Right kidney (tissue), 1 donor: Measurements from ENCODE around the gene SOX12.
"Not testable (repeated sequence)": the region's sequence is repeated elsewhere in the genome, so short reads cannot be mapped to it uniquely, and the experiment has no call there.

Experiments used
- DNase-seq: peaks from one replicate; pipeline ENCODE4 v3.0.0-alpha.2; 2016

SOX12 gene

DNA sequence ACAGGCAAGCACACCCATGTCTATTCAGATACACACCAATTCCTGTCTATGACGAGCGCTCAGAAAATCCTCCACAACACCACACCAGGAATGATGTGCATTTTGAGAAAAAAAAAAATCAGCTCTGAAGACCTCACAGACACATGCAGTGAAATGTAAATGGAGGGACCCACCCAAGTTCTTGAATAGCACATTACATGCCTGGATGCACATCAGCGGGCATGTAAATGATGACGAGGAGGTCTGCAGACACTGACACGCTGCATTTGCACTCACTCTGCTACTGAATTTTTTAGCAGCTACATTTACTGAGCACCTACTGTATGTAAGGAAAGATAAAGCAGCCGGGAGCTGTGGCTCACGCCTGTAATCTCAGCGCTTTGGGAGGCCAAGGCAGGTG lies 36.2 kb downstream of the SOX12 start:
- DNase-seq, result no peak

DNA sequence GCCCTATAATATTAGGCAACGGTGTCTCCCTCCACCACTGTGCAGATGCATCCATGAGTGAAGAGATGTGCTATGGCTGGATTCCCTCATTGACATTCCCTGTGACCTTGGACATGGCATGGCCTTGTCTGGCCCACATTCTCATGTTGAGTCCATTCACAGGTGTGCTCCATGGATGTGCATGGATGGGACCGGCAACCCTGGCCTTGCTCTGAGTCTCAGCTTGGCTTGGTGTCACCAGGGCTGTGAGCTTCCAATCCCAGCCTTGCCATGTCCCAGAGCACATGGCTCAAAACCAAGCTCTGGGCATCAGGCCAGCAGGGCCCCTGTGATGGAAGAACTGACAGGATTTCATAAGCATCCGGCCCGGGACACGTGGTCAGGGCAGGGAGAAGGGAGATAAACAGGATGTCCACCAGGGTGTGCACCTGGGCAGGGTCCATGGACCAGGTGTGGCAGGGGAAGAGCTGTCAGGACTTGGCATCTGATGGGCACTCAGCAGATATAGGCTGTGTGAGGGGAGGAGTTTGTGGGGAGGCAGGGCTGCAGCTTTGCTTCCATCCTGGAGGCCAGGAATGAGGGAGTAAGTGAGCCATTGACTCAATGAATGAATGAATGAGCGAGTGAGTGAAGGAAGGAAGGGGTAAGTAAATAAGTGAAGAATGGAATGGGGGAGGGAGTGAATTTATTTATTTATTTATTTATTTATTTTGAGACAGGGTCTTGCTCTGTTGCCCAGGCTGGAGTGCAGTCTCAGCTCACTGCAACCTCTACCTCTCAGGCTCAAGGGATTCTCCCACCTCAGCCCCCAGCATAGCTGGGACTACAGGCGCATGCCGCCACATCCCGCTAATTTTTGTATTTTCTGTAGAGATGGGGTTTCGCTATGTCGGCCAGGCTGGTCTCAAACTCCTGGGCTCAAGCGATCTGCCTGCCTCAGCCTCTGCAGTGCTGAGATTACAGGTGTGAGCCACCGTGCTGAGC lies 37.2 kb downstream of the SOX12 start:
- DNase-seq, result no peak

DNA sequence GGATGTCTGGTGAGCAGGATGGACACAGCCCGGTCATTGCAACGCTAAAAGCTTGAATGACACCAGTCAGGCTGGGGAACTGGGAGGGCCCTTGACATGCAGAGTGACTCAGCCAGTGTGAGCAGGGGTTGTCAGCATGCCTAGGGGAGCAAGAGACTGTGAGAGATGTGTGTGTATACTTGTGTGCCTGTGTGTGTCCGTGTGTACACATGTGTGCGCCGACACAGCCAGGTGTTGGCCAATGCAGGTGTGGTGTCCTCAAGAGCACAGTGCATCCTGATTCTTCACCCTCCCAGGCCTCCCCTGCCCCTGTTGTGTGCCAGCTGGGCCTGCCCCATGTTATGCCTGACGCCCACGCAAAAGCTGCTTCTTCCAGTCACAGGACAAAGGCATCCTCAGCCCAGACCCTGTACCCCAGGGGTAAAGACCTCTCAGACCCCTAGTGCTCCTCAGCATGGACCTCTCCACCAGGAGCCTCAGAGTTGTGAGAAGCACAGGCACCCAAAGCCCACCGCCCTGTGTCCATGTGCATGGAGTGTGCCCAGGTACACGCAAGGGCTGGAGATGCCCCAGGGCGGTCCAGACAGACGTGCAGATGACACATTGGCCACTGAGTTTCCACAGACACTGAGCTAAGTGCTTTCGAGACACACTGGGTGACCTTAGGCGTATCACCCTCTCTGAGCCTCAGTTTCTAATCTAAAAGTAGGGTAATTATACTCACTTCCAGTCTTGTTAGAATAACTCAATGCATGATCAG lies 38.1 kb downstream of the SOX12 start:
- DNase-seq, result no peak

GRCh38 chr20:364905-365794 lies 39.8 kb downstream of the SOX12 start:
- no peak for DNase-seq

GRCh38 chr20:366041-366718 lies 40.8 kb downstream of the SOX12 start:
- DNase-seq, result no peak

GRCh38 chr20:366719-367485 lies 41.5 kb downstream of the SOX12 start:
- no peak for DNase-seq

DNA sequence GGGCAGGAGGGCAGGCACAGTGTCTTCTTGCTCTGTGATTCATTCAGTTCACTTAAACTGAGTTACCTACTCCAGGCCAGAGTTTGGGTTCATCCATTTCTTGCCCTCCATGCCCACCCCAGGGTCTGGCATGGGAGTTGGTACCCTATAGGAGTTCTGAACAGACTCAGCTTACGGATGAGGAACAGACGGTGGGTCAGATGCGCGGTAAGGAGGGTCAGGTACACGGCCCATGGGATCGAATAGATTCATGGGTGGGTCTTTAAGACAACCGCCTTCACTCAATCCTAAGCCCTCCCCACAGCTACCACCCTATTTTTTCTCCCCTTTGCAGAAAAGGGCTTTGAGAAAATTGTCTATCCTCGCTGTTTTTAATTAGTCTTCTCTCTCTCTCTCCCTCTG lies 42.1 kb downstream of the SOX12 start:
- no peak for DNase-seq

DNA sequence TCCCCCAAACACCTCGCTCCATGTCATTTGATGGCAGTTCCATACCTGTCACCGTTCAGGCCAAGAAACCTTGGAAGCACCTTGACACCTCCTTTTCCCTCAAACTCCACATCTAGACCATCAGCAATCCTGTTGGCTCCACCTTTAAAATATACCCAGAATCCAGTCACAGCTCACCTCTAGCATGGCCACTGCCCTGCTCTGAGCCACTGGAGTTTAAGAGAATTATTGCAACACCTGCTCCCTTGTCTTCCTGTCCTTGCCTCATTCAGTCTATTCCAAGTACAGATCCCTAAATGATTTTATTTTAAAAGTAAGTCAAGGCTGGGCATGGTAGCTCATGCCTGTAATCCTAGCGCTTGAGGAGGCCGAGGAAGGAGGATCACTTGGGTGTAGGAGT lies 43.6 kb downstream of the SOX12 start:
- no peak for DNase-seq

- DNase-seq, result no peak
Measured at GRCh38 chr20:370151-370600, 44.8 kb downstream of the SOX12 start.

DNA sequence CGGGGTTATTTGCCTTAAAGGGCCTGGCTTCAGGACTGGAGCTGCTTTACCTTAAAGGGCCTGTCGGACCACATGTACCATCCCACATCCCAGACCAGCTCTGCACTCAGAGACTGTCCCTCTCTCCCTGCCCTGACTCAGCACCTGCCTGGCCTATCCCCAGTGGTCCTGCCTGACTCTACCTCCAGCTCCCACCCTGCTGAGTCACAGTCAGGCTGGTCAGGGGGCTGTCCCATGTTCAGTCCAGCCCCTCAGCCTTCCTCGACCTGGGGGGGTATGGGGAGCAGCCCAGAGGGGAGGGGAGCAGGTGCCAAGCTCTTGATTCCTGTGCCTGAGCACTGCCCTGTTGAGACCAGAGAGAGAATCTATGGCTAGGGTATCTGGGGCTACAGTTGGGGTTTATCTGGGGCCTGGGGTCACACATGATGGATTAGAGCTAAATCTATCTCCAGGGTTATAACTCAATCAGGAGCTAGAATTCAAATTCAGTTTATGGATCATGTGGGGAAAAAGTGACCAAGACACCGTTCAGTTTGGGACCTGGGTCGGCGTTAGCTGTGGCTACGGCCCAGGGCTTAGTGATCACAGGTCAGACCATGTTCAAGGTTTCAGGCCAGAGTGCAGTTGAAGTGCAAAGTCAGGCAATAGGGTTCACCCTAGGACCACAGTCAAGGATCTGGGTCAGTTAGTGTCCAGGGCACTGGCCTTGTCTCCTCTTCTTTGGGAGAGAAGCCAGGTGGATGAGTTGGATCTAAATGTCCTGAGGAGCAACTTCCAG lies 45.8 kb downstream of the SOX12 start:
- no peak for DNase-seq

DNA sequence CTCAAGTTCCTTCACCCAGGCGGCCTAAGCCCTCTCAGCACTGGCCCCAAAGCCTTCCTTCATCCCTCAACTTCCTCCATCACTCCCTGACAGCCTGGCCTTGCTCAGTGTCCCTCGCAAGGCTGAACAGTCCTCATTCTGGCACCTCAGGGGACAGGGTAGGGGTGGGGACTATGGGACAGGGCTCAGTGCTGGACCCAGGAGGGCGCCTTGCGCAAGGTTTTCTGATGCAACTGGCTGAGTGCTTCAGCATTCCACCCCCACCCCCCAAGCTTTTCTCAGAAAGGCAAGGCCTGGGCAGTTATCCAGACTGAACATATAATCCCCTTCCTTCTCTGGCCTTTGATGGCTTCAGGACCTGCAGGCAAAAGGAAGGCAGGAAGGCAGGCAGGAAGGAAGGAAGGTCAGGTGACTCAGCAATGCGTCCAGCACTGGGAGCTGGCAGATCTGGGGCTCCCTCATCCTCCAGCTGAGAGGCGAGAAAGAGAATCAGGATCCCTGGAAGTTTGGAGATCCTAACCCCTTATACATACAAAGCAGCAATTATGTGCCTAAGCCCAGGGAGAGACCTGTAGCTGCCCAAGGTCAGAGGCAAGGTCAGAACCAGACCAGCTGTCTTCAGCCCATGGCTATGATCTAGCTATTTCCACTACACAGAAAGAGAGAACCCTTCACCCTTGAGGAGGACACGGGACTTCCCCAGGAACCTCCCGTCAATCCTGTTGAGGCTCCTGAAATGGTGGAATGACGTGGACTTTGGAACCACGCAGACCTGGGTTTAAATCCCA lies 46.6 kb downstream of the SOX12 start:
- DNase-seq, result no peak

DNA sequence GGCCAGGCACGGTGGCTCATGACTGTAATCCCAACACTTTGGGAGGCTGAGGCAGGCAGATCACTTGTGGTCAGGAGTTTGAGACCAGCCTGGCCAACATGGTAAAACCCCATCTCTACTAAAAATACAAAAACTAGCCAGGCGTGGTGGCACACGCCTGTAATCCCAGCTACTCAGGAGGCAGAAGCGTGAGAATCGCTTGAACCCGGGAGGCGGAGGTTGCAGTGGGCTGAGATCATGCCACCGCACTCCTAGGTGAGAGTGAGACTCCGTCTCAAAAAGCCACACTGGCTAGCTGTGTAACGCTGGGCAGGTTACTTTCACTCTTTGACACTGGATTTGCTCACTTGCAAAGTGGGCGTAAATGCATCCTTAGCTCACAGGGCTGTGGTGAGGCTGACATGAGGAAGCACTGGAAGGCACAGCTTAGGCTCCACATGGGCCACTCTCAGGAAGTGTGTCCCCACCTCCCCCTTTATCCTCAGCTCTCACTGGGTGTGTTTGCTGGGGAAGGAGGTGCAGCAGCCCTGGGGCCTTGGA lies 47.3 kb downstream of the SOX12 start:
- DNase-seq, result not testable (repeated sequence)

DNA sequence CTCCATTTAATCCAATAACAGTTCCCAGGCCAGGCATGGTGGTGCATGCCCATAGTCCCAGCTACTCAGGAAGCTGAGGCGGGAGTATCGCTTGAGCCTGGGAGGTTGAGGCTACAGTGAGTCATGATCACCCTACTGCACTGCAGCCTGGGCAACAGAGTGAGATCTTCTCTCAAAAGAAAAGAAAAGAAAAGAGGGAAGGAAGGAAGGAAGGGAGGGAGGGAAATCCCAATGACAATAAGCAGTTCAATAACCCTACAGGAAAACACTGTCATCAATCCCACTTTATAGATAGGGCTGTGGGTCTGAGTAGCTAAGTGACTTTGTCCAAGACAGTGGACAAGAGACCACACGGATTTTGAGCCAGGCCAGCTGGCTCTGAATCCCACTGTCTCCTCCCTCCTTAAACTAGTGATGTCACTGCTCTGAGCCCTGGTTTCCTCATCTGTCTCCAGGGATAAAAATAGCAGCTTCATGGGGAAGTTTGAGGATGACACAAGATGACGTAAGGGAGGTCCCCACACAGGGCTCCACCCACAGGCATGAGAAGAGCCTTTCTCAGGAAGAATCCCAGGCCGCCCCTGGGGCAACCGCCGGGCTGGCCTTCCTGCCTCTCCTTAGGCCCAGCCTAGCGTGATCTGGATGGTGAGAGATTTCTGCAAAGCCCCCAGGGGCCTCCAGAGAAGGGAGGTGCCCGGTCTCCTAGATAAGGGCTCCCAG lies 48.0 kb downstream of the SOX12 start:
- no peak for DNase-seq

DNA sequence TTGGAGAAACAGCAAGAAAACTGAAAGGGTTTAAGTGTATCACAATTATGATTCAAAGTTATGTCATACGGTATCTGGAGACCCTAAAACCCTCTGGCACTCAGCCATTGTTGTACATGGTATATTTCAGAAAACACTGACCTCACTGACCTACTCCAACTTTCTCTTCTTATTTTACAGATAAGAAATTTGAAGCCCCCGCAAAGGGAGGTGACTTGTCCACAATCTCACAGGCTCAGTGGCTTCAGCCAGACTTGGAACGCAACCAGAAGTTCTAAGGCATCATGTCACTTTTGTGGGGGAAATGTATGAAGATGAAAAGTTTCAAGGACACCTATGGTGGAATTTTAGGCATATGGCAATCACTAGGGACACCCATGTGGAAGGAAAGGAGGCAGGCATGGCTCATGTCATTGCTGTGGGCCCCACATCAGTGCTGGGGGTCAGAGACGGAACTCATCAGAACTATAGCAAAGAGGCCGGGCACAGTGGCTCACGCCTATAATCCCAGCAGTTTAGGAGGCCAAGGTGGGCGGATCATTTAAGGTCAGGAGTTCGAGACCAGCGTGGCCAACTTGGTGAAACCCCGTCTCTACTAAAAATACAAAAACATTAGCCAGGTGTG lies 50.0 kb downstream of the SOX12 start:
- no peak for DNase-seq

DNA sequence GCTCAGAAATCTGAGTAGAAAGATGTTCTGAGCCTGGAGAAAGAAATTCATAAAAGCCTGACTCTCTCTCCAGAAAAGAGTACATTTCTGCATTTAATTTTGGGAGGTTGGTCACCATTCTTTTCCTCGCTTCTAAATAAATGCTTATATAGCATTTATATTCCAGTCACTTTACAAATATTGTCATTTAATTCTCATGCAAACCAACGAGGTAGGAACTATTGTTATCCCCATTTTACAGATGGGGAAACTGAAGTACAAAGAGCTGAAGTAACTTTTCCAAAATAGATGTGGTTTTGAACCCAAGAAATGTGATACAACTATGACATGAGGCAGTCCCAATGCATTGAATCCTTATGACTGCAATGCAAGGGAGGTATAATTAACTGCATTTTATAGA lies 50.7 kb downstream of the SOX12 start:
- no peak for DNase-seq

DNA sequence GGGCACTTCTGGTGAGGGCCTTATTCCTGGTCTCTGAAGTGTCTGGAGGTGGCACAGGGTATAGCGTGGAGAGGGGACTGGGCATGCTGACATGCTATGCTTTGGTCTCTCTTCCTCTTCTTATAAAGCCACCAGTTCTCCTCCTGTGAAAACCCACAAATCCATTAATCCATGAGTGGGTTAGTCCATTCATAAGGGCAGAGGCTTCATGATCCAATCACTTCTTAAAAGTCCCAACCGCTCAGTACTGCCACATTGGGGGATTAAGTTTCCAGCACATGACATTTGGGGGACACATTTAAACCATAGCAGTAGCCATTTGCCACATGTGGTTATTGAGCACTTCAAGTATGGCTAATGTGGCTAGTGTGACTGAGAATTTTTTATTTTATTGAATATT lies 51.4 kb downstream of the SOX12 start:
- DNase-seq, result no peak

DNA sequence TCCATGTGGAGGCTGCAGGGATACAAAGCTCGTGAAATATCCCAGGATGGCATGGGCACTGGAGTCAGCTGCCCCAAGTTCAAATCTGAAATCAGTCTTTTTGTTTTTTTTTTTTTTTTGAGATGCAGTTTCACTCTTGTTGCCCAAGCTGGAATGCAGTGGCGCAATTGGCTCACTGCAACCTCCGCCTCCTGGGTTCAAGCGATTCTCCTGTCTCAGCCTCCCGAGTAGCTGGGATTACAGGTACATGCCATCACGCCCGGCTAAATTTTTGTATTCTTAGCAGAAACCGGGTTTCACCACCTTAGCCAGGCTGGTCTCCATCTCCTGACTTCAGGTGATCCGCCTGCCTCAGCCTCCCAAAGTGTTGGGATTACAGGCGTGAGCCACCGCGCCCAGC lies 52.2 kb downstream of the SOX12 start:
- DNase-seq, result not testable (repeated sequence)

GRCh38 chr20:378961-379336 lies 53.6 kb downstream of the SOX12 start:
- DNase-seq, result no peak
